ACC112 (cell line): Measurements from ENCODE around the gene ALOX12.

Experiments used
- H2AFZ ChIP-seq: fragments of 200-600 bp; sonication (generic); one replicate; pipeline ENCODE4 v1.6.0; 2017; ENCODE audit warnings: antibody characterized with exemption, low read length; ENCODE audit not compliant: unreplicated experiment
- H3K27ac ChIP-seq: fragments of 200-600 bp; sonication (generic); 2 replicates; pipeline ENCODE4 v1.5.1; 2014; ENCODE audit warnings: low read depth, mild to moderate bottlenecking, antibody characterized with exemption, low read length, moderate library complexity
- H3K27me3 ChIP-seq: fragments of 200-600 bp; sonication (generic); 2 replicates; pipeline ENCODE4 v1.6.1; 2014; ENCODE audit warnings: mild to moderate bottlenecking, antibody characterized with exemption, low read length, moderate library complexity, mixed read lengths; ENCODE audit not compliant: insufficient read depth
- H3K36me3 ChIP-seq: fragments of 200-600 bp; sonication (generic); 2 replicates; pipeline ENCODE4 v1.6.1; 2016; ENCODE audit warnings: mild to moderate bottlenecking, antibody characterized with exemption, low read length, moderate library complexity, mixed read lengths; ENCODE audit not compliant: insufficient read depth
- H3K4me1 ChIP-seq: fragments of 200-600 bp; sonication (generic); one replicate; pipeline ENCODE4 v1.6.1; 2016; ENCODE audit warnings: low read length, mixed read lengths; ENCODE audit not compliant: insufficient read depth, unreplicated experiment, control insufficient read depth
- H3K4me3 ChIP-seq: fragments of 200-600 bp; sonication (generic); 2 replicates; pipeline ENCODE4 v1.5.1; 2014; ENCODE audit warnings: mild to moderate bottlenecking, low read depth, low read length
- H3K79me2 ChIP-seq: fragments of 200-600 bp; sonication (generic); one replicate; pipeline ENCODE4 v1.6.0; 2016; ENCODE audit warnings: low read length; ENCODE audit not compliant: control insufficient read depth, unreplicated experiment, insufficient read depth

Gene ALOX12

GRCh38 chr17:7035591-7036368 lies 39.9 kb downstream of the ALOX12 start, which contains the start of gene SLC16A13:
SLC16A13 (plus strand) TSS chr17:7036015; CDS start chr17:7036383, 368 bp downstream.
- peak within 1 kb of the TSS; percentile 90 for H2AFZ ChIP-seq
- H3K27ac ChIP-seq = peak within 1 kb of the TSS; percentile 71
- peaks cover 4% of the 10 kb centered on the region for H3K79me2 ChIP-seq
- peaks cover 5% of the 10 kb centered on the region for H3K4me1 ChIP-seq
- no peaks in the 10 kb centered on the region for H3K36me3 ChIP-seq
- no peaks in the 10 kb centered on the region for H3K27me3 ChIP-seq
- peak within 1 kb of the TSS; percentile 86 for H3K4me3 ChIP-seq

DNA sequence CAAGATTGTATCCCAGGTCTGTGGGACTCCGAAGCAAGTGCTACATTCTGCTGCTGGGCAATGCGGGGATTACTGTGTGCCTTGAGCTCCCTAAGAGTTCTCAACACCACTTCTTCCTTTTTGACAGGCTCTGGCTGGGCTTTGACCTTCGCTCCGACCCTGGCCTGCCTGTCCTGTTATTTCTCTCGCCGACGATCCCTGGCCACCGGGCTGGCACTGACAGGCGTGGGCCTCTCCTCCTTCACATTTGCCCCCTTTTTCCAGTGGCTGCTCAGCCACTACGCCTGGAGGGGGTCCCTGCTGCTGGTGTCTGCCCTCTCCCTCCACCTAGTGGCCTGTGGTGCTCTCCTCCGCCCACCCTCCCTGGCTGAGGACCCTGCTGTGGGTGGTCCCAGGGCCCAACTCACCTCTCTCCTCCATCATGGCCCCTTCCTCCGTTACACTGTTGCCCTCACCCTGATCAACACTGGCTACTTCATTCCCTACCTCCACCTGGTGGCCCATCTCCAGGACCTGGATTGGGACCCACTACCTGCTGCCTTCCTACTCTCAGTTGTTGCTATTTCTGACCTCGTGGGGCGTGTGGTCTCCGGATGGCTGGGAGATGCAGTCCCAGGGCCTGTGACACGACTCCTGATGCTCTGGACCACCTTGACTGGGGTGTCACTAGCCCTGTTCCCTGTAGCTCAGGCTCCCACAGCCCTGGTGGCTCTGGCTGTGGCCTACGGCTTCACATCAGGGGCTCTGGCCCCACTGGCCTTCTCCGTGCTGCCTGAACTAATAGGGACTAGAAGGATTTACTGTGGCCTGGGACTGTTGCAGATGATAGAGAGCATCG lies 42.4 kb downstream of the ALOX12 start:
- no peak overlapping the region for H2AFZ ChIP-seq
- no peaks in the 10 kb centered on the region for H3K27me3 ChIP-seq
- no peak overlapping the region for H3K4me3 ChIP-seq
- no peaks in the 10 kb centered on the region for H3K36me3 ChIP-seq
- no peak overlapping the region for H3K27ac ChIP-seq
- peaks cover 7% of the 10 kb centered on the region for H3K4me1 ChIP-seq
- H3K79me2 ChIP-seq = peaks cover 4% of the 10 kb centered on the region

- H2AFZ ChIP-seq = no peak overlapping the region
- H3K36me3 ChIP-seq = no peaks in the 10 kb centered on the region
- no peak overlapping the region for H3K4me3 ChIP-seq
- H3K27me3 ChIP-seq = peaks cover 3% of the 10 kb centered on the region; the same call in 1 of the 2 replicates
- peaks cover 7% of the 10 kb centered on the region for H3K4me1 ChIP-seq
- peaks cover 4% of the 10 kb centered on the region for H3K79me2 ChIP-seq
- H3K27ac ChIP-seq = no peak overlapping the region
These were observed 44.0 kb downstream of the ALOX12 start for GRCh38 chr17:7039832-7040231.

GRCh38 chr17:7041607-7042500 lies 46.0 kb downstream of the ALOX12 start:
- Histone ChIP-seq H3K4me3 (no peak overlapping the region), H2AFZ (no peak overlapping the region), H3K36me3 (no peaks in the 10 kb centered on the region), H3K27ac (no peak overlapping the region), H3K4me1 (peaks cover 10% of the 10 kb centered on the region), H3K27me3 (peaks cover 3% of the 10 kb centered on the region; the same call in 1 of the 2 replicates), H3K79me2 (no peaks in the 10 kb centered on the region)

- Histone ChIP-seq H3K27me3 (peaks cover 3% of the 10 kb centered on the region; the same call in 1 of the 2 replicates), H3K36me3 (no peaks in the 10 kb centered on the region), H3K4me1 (peaks cover 10% of the 10 kb centered on the region), H3K27ac (no peak overlapping the region), H2AFZ (no peak overlapping the region), H3K4me3 (peak overlapping the region; percentile 72), H3K79me2 (no peaks in the 10 kb centered on the region)
These were observed 46.8 kb downstream of the ALOX12 start for GRCh38 chr17:7042501-7043181.

GRCh38 chr17:7043182-7043496 lies 47.3 kb downstream of the ALOX12 start:
- Histone ChIP-seq H3K79me2 (no peaks in the 10 kb centered on the region), H2AFZ (peak overlapping the region; percentile 20), H3K27me3 (peaks cover 3% of the 10 kb centered on the region; the same call in 1 of the 2 replicates), H3K36me3 (no peaks in the 10 kb centered on the region), H3K27ac (no peak overlapping the region), H3K4me1 (peaks cover 10% of the 10 kb centered on the region), H3K4me3 (peak overlapping the region; percentile 72)

GRCh38 chr17:7043497-7044198 lies 47.8 kb downstream of the ALOX12 start, which contains the start of gene SLC16A11:
SLC16A11 (minus strand) TSS chr17:7044092; CDS start chr17:7043513, 579 bp downstream.
- peak within 1 kb of the TSS; percentile 72 for H3K4me3 ChIP-seq
- peak within 1 kb of the TSS; percentile 20 for H2AFZ ChIP-seq
- H3K4me1 ChIP-seq = peaks cover 10% of the 10 kb centered on the region
- H3K79me2 ChIP-seq = no peaks in the 10 kb centered on the region
- peaks cover 3% of the 10 kb centered on the region; the same call in 1 of the 2 replicates for H3K27me3 ChIP-seq
- no peaks in the 10 kb centered on the region for H3K36me3 ChIP-seq
- H3K27ac ChIP-seq = no peak within 1 kb of the TSS

DNA sequence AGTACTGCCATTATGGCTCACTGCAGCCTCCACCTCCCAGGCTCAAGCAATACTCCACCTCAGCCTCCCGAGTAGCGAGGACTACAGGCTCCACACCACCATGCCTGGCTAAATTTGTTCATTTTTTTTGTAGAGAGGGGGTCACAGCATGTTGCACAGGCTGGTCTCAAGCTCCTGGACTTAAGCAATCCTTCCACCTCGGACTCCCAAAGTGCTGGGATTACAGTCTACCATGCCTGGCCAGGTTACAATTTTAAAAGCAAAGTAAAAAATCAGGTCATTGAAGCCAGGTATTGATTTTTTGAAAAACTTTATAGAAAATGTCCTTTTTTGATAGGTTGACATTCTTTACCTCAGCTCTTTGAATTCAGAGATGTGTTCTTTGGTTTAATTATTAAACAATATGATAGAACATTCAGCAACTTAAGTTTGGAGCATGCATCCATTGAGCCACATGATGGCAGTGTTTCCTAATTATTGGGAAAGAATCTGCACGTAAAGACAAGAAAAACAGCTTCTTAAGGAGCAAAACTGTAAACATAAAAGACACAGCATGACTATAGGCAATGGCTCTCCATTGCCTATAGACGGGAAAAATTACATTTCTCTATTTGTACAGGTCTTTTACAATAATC lies 49.8 kb downstream of the ALOX12 start:
- peaks cover 10% of the 10 kb centered on the region for H3K4me1 ChIP-seq
- H3K79me2 ChIP-seq = no peaks in the 10 kb centered on the region
- no peak overlapping the region for H3K27ac ChIP-seq
- H2AFZ ChIP-seq = peak overlapping the region; percentile 35
- H3K4me3 ChIP-seq = peak overlapping the region; percentile 5; the same call in 1 of the 2 replicates
- H3K36me3 ChIP-seq = no peaks in the 10 kb centered on the region
- peaks cover 3% of the 10 kb centered on the region; the same call in 1 of the 2 replicates for H3K27me3 ChIP-seq

DNA sequence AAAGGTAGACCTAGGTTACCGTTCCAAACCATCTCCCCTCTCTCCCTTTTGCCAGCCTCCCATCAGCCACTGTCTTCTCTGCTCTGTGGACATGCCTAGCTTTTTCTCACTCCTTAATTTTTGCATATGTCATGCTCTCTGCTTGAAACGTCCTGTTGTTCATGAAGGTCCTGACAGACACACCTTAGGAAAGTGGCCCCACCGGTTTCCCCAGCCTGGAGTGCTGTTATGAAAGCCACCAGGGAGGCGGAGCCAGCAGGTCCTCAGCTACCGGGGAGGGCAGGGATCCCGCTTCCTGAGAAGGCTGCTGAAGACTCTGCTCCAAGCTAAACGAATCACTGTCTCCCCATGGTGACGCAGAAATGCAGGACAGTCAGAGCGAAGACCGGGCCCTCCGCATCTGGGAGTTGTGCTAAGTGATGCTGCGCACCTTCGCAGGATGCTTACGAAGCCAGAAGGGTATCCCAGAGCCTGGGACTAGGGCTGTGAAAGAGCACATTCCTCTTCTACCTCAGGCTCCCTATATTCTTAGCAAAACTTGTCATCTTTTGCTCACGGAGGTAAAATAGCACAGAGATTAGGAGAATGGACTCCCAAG lies 50.4 kb downstream of the ALOX12 start:
- no peaks in the 10 kb centered on the region for H3K36me3 ChIP-seq
- H3K4me3 ChIP-seq = peak overlapping the region; percentile 5; the same call in 1 of the 2 replicates
- no peaks in the 10 kb centered on the region for H3K79me2 ChIP-seq
- H3K4me1 ChIP-seq = peaks cover 10% of the 10 kb centered on the region
- peaks cover 3% of the 10 kb centered on the region; the same call in 1 of the 2 replicates for H3K27me3 ChIP-seq
- peak overlapping the region; percentile 35 for H2AFZ ChIP-seq
- no peak overlapping the region for H3K27ac ChIP-seq
